Stimulated activated CD8-positive, alpha-beta memory T cell treated with anti-CD3 and anti-CD28 coated beads, Interleukin-7, amount 100 ng/mL, for 24 hours (primary cell): Measurements from ENCODE around the gene ACVR2A.

ENCODE experiments used
- DNase-seq: peaks from one replicate; pipeline ENCODE4 v3.0.0-alpha.2; 2020; ENCODE audit warnings: low read depth

The ACVR2A gene

GRCh38 chr2:147844697-147845410 lies at the start of gene ACVR2A:
ACVR2A (plus strand) TSS chr2:147845029; CDS start chr2:147845153, 124 bp downstream.
- peak; percentile 9 for DNase-seq

- no peak for DNase-seq
Measured at GRCh38 chr2:147800316-147800715, 44.5 kb upstream of the ACVR2A start.

- no peak for DNase-seq
Measured at GRCh38 chr2:147806846-147807245, 38.0 kb upstream of the ACVR2A start.

GRCh38 chr2:147808520-147808919 lies 36.3 kb upstream of the ACVR2A start:
- DNase-seq: no peak

- no peak for DNase-seq
Measured at GRCh38 chr2:147810883-147811765, 33.7 kb upstream of the ACVR2A start.

- no peak for DNase-seq
Measured at GRCh38 chr2:147818741-147819140, 26.1 kb upstream of the ACVR2A start.

GRCh38 chr2:147824620-147825019 lies 20.2 kb upstream of the ACVR2A start:
- no peak for DNase-seq

- no peak for DNase-seq
Measured at GRCh38 chr2:147826278-147827087, 18.3 kb upstream of the ACVR2A start.

- no peak for DNase-seq
Measured at GRCh38 chr2:147827088-147827375, 17.8 kb upstream of the ACVR2A start.

GRCh38 chr2:147829106-147829505 lies 15.7 kb upstream of the ACVR2A start:
- DNase-seq: no peak

- DNase-seq: no peak
Measured at GRCh38 chr2:147836099-147836498, 8.7 kb upstream of the ACVR2A start.

- DNase-seq: no peak
Measured at GRCh38 chr2:147843391-147843863, 1.4 kb upstream of the ACVR2A start.

- peak; percentile 67 for DNase-seq
Measured at GRCh38 chr2:147843864-147844696, 749 bp upstream of the ACVR2A start.

GRCh38 chr2:147845411-147845971 lies 662 bp downstream of the ACVR2A start:
- peak; percentile 8 for DNase-seq

GRCh38 chr2:147846412-147847081 lies 1.7 kb downstream of the ACVR2A start:
- DNase-seq: no peak

- DNase-seq: no peak
Measured at GRCh38 chr2:147847746-147848391, 3.0 kb downstream of the ACVR2A start.

GRCh38 chr2:147850838-147851237 lies 6.0 kb downstream of the ACVR2A start:
- no peak for DNase-seq

GRCh38 chr2:147851244-147851930 lies 6.6 kb downstream of the ACVR2A start:
- no peak for DNase-seq

GRCh38 chr2:147854557-147855134 lies 9.8 kb downstream of the ACVR2A start:
- DNase-seq: no peak
